ENCODE results near the gene ITPA.

DNA sequence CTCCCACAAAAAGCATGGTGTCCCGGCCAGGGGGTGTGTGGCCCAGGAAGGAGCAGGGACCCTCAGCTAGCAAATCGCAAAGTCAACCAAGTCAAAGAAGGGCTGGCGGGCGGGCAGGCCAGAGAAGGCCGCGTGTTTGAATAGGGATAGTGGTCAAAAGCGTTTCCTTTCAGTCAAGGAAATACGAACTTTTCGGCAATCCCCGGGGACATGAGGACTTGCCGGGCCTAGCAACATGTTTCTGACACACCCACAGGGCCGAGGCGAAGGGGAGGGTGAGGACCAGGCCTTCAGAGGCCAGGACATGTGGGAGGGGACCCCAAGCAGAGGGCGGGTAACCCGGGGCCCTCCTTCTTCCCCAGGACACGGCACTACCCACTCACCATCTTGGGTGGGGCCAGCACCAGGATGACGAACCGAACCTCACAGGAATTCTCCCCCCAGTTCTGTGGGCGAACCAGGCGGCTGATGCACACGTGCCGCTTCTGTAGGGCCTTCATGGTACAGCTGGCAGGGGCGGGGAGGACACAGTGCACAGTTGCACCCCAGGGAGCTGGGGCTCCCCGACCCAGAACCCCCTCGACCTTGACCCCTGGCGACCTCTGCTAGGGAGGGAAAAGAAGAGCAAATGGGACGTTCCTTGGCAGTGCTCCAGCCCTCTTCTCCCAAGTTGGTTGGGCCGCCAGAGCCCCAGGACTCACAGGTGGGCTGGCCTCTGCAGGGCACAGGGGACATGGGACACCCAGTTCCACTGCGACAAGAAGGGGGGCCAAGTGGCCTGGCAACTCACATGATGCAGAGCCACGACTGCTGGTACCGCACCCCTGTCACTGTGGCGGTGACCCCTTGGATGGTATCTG is 24.1 kb downstream of the ITPA start:
- TF ChIP-seq, protein P1, sequence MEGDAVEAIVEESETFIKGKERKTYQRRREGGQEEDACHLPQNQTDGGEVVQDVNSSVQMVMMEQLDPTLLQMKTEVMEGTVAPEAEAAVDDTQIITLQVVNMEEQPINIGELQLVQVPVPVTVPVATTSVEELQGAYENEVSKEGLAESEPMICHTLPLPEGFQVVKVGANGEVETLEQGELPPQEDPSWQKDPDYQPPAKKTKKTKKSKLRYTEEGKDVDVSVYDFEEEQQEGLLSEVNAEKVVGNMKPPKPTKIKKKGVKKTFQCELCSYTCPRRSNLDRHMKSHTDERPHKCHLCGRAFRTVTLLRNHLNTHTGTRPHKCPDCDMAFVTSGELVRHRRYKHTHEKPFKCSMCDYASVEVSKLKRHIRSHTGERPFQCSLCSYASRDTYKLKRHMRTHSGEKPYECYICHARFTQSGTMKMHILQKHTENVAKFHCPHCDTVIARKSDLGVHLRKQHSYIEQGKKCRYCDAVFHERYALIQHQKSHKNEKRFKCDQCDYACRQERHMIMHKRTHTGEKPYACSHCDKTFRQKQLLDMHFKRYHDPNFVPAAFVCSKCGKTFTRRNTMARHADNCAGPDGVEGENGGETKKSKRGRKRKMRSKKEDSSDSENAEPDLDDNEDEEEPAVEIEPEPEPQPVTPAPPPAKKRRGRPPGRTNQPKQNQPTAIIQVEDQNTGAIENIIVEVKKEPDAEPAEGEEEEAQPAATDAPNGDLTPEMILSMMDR (IDR thresholded peaks at IDR 0.05; ENCODE audit: borderline replicate concordance, extremely low read depth, low read length, poor library complexity, severe bottlenecking), result no peak
- no peak for TF ChIP-seq EZH2 (IDR thresholded peaks at IDR 0.05; ENCODE audit: borderline replicate concordance, low read depth, low read length, severe bottlenecking)
